GM18951 (cell line): Measurements from ENCODE around the gene DEK.
"Not testable (repeated sequence)": the region's sequence is repeated elsewhere in the genome, so short reads cannot be mapped to it uniquely, and the experiment has no call there.

ENCODE experiments used
- POLR2A ChIP-seq: IDR thresholded peaks from 4 replicates; pipeline ENCODE4 v1.6.1; 2011; ENCODE audit warnings: mild to moderate bottlenecking; ENCODE audit not compliant: insufficient read length, insufficient read depth; ENCODE audit errors: extremely low read depth
- in situ Hi-C: fragments of 300-500 bp; cut with MboI; formaldehyde crosslinking; loops from one replicate; pipeline ENCODE4 v1.12.0; 2022; ENCODE audit warnings: low sequenced_read_pairs, mixed read lengths, inconsistent platforms; ENCODE audit not compliant: unreplicated experiment

DEK gene

GRCh38 chr6:18212231-18212630, 52.1 kb downstream of the DEK start:
- TF ChIP-seq POLR2A, result no peak

GRCh38 chr6:18211338-18211737, 53.0 kb downstream of the DEK start:
- in situ Hi-C loops, result no loop called here
- TF ChIP-seq POLR2A, result no peak

More at GRCh38 chr6:18212231-18212630, 52.1 kb downstream of the DEK start:
- in situ Hi-C loops, result no loop called here

DNA sequence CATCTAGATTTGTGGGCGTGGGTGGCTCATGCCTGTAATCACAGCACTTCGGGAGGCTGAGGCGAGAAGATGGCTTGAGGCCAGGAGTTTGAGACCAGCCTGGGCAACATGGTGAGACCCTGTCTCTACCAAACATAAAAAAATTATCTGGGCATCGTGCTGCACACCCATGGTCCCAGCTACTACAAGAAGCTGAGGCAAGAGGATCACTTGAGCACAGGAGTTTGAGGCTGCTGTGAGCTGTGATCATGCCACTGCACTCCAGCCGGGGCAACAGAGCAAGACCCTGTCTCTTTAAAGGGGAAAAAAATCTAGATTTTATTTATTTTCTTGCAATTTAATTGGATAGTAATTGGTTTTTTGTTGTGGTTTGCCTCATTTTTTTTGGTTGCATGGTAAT, 53.6 kb downstream of the DEK start:
- TF ChIP-seq POLR2A, result no peak
- in situ Hi-C loops, result no loop called here

DNA sequence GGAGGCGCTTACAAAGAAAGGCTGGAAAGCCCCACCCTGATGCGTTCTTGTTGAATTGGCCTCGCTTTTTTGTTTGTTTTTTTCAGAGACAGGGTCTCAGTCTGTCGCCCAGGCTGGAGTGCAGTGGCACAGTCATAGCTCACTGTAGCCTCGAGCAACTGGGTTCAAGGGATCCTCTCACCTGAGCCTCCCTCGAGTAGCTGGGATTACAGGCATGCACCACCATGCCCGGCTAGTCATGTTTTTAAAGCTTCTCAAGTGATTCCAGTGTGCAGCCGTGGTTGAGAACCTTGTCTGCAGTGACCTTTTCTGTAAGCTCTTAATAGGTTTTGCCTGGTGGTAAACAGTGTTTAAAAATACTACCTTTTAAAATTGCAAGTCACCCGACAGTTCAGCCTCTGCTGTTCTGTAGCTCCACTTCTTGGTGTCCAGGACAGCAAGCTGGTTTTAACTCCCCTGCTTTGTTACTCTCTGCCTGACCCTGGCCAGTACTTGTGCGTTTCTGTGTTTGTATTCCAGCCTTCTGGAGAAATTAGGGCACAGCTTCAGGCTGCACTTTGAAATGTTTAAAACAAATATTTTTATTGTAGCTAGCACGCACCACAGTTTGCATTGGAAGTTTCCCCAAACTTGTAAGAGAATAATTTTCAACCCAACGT, 54.7 kb downstream of the DEK start:
- no peak for TF ChIP-seq POLR2A
- in situ Hi-C loops, result no loop called here

DNA sequence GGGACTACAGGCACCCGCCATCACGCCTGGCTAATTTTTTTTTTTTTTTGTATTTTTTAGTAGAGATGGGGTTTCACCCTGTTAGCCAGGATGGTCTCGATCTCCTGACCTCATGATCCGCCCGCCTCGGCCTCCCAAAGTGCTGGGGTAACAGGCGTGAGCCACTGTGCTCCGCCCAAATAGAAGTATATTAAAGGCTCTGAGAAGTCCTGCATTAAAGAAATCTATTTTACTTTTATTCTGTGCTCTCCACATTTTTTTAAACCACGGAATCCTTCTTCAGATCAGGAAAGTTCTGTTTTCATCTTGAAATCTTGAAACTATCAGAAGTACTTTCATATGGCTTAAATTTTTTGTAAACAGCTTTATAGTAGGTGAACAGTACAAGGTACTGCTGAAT, 55.6 kb downstream of the DEK start:
- in situ Hi-C loops, result not testable (repeated sequence)

DNA sequence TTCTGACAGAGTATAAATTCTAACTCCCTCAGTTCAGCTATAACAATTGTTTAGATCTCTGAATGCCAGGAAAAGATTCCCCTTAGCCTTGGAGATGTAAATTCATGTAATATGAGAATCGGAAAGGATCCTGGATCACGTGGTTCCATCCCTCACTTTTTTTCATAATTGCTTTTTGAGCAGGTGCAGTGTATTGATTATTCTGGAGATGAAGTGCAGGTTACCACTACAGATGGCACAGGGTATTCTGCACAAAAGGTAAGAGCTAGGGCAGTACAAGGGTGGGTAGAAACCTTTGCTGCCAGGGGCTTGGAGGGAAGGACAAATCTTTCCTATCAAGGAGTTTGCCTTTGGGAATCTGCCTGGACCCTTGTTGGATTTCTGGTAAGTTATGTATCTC, 56.4 kb downstream of the DEK start:
- in situ Hi-C loops, result no loop called here
- no peak for TF ChIP-seq POLR2A

DNA sequence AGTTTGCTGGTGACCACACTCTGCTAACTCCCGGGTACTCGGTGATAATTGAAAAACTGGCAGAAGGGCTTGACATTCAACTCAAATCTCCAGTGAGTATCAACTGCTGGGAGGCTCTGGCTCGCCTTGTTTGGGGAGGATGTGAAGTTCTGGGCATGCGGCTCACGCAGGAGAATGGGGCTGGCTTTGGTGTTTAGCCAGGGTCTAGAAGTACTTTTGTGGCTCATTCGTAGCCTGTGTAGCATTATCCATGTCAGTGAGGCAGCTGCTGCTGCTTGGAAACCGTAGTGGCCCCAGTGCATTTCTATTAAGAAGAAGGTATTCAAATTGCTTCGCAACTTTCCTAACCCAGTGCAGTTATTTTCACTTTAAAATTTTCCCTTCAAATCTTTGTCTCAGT, 56.9 kb downstream of the DEK start:
- in situ Hi-C loops, result no loop called here
- TF ChIP-seq POLR2A, result no peak

DNA sequence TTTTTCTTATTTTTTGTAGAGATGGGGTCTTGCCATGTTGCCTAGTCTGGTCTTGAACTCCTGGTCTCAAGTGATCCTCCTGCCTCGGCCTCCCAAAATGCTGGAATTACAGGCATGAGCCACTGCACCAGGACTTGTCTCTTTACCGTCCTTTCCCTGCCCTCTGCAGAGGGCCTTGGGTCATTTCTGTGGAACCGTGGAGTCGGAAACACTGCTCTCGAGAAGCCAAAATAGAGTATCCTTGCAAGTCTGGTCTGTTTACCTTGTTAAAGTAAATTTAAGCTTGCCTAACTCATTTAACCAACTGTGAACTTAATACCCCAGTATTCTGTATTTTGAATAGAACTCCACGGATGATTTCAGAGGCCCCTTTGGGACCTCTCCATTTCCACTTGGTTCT, 57.7 kb downstream of the DEK start:
- TF ChIP-seq POLR2A, result no peak
- in situ Hi-C loops, result no loop called here

- in situ Hi-C loops, result no loop called here
- TF ChIP-seq POLR2A, result no peak
Observed at GRCh38 chr6:18204691-18205090, 59.6 kb downstream of the DEK start.

- in situ Hi-C loops, result no loop called here
- TF ChIP-seq POLR2A, result no peak
Observed at GRCh38 chr6:18203786-18204185, 60.5 kb downstream of the DEK start.

DNA sequence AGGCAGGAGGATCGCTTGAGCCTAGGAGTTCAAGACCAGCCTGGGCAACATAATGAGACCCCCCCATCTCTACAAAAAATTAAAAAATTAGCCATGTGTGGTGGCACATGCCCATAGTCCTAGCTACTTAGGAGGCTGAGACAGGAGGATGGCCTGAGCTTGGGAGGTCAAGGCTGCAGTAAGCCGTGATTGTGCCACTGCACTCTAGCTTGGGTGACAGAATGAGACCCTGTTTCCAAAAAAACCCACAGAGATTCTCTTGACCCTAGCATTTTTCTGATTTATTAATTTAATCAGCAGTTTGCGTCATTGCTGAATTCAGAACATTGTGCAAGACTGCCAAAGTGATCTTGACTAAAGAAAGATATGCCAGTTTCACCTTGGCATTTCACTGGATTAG, 72.3 kb downstream of the DEK start:
- in situ Hi-C loops, result no loop called here

GRCh38 chr6:18189196-18189595, 75.1 kb downstream of the DEK start:
- no peak for TF ChIP-seq POLR2A
- in situ Hi-C loops, result no loop called here

More for the DNA sequence above, 72.3 kb downstream of the DEK start:
- no peak for TF ChIP-seq POLR2A

DNA sequence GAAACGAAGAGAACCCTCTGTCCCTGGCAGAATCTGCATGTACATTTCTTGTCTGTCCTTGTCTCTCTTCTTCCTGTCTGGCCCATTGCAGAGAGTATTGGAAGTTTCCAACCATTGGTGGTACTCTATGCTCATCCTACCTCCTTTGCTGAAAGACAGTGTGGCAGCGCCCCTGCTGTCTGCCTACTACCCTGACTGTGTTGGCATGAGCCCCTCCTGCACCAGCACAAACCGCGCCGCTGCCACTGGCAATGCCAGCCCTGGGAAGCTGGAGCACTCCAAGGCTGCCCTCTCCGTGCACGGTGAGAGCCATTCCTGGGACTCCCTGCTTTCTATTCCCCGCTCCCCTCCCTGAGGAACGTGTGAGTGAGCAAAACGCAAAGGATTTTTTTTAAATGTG, 76.6 kb downstream of the DEK start:
- in situ Hi-C loops, result no loop called here

GRCh38 chr6:18186540-18187250, 77.6 kb downstream of the DEK start:
- TF ChIP-seq POLR2A, result no peak
- in situ Hi-C loops, result no loop called here

More for the DNA sequence above, 76.6 kb downstream of the DEK start:
- TF ChIP-seq POLR2A, result no peak
